ENCODE measurements around the gene ATP1B2. TPM values are rescaled to one million over a fixed set of nuclear protein-coding genes. Genes with fewer than 3 reads are reported as not detected.

ATP1B2 gene
- total and polyA plus RNA-seq, 9 of the 15 experiments (the other 6 are each of a cell fraction or from before 2014, with no cell fraction given) = 0.23 to 6.0 (median 0.99) TPM

DNA sequence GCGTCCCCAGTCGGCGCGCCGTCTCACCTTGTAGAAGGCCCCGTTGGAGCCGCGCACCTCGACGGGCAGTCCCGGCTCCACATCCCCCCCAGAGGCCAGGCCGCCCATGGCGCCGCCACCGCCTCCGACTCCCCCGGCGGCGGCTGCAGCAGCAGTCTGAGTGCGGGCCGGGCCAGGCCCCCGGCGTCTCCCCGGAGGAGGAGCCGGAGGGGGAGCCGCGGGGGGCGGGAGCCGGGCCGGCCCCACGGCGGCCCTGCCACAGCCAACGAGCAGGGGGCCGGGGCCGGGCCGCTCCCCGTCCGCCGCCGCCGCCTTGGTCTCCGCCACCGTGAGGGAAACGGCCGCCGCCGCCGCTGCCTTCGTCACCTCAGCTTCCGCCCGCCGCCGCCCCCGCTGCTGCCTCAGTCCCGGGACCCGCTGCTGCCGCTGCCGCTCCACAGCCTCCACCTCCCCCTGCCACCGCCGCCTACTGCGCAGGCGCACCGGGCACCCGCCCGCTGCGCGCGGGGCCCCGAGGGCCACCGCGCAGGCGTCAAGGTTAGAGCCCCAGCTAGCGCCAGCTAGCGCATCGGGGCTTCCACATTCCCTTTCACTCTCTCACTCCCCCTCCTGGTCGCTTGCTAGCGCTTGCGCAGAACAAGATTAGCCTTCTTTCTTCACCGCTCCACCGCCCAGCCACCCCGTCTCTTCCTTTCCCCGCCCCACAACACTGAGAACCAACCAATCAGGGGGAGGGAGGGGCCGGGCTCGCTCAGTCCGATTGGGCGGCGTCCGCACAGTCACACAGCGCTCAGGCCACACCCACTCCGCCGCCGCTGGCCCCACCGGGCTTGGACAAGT lies 36.1 kb upstream of the ATP1B2 start, which contains the start of gene FXR2 (continued):
- no peak for TF ChIP-seq RBM39 (optimal IDR thresholded peaks at IDR 0.05; ENCODE audit: low read depth, low read length)
- TF ChIP-seq ETV1 (tag; conservative IDR thresholded peaks at IDR 0.05; ENCODE audit: low read depth) = no peak
- TF ChIP-seq PHF21A (IDR thresholded peaks at IDR 0.05; ENCODE audit: borderline replicate concordance, low read depth) = no peak
- peak; percentile 52 for TF ChIP-seq KDM5B (IDR thresholded peaks at IDR 0.05; ENCODE audit: insufficient replicate concordance, low read depth, low read length)
- peak; percentile 36 for TF ChIP-seq CXXC5 (CRISPR knock-in tag; IDR thresholded peaks at IDR 0.05)
- TF ChIP-seq ZNF785 (CRISPR knock-in tag; IDR thresholded peaks at IDR 0.05) = no peak
- no peak for TF ChIP-seq TAF9B (IDR thresholded peaks at IDR 0.05; ENCODE audit: partially characterized antibody)
- TF ChIP-seq TBP (optimal IDR thresholded peaks at IDR 0.05; ENCODE audit: low read depth, low read length) = no peak
- TF ChIP-seq KAT2B (IDR thresholded peaks at IDR 0.05; ENCODE audit: low read depth, low read length) = no peak
- TF ChIP-seq JUND (IDR thresholded peaks at IDR 0.05; ENCODE audit: borderline replicate concordance, low read depth, low read length) = 0 out of 2 replicates have a peak, but pooled peaks have one; percentile 28
- no peak for TF ChIP-seq JUND (tag; IDR thresholded peaks at IDR 0.05; ENCODE audit: borderline replicate concordance, low read depth, low read length)
- no peak for TF ChIP-seq MAFG (tag; conservative IDR thresholded peaks at IDR 0.05)
- no peak for TF ChIP-seq KLF13 (tag; IDR thresholded peaks at IDR 0.05; ENCODE audit: borderline replicate concordance, low read depth)
- TF ChIP-seq ZNF76 (CRISPR knock-in tag; IDR thresholded peaks at IDR 0.05; ENCODE audit: borderline replicate concordance) = no peak
- TF ChIP-seq CBFB (CRISPR knock-in tag; IDR thresholded peaks at IDR 0.05) = no peak
- peak; percentile 49 to 52; a peak in 2 of 4 replicates for TF ChIP-seq FOXK2 (conservative IDR thresholded peaks at IDR 0.05 in 1 of 2, IDR thresholded peaks at IDR 0.05 in 1 of 2; ENCODE audit: low read depth in 2 of 2)
- TF ChIP-seq ZNF79 (CRISPR knock-in tag; IDR thresholded peaks at IDR 0.05; ENCODE audit: low read depth) = no peak
- TF ChIP-seq, protein P1, sequence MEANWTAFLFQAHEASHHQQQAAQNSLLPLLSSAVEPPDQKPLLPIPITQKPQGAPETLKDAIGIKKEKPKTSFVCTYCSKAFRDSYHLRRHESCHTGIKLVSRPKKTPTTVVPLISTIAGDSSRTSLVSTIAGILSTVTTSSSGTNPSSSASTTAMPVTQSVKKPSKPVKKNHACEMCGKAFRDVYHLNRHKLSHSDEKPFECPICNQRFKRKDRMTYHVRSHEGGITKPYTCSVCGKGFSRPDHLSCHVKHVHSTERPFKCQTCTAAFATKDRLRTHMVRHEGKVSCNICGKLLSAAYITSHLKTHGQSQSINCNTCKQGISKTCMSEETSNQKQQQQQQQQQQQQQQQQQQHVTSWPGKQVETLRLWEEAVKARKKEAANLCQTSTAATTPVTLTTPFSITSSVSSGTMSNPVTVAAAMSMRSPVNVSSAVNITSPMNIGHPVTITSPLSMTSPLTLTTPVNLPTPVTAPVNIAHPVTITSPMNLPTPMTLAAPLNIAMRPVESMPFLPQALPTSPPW (CRISPR knock-in tag; IDR thresholded peaks at IDR 0.05) = peak; percentile 85
- no peak for TF ChIP-seq STAT5A (IDR thresholded peaks at IDR 0.05; ENCODE audit: borderline replicate concordance, low read length)
- TF ChIP-seq CREB1 (IDR thresholded peaks at IDR 0.05) = 0 out of 2 replicates have a peak, but pooled peaks have one; percentile 23
- peak; percentile 68; the same call in 1 of the 2 replicates for TF ChIP-seq CREB1 (CRISPR knock-in tag; IDR thresholded peaks at IDR 0.05)
- TF ChIP-seq ZNF217 (CRISPR knock-in tag; IDR thresholded peaks at IDR 0.05) = no peak
- no peak for TF ChIP-seq FOXK1 (CRISPR knock-in tag; IDR thresholded peaks at IDR 0.05; ENCODE audit: borderline replicate concordance)
- no peak for TF ChIP-seq MYNN (IDR thresholded peaks at IDR 0.05)
- no peak for TF ChIP-seq MYNN (CRISPR knock-in tag; IDR thresholded peaks at IDR 0.05)
- TF ChIP-seq, protein P2, sequence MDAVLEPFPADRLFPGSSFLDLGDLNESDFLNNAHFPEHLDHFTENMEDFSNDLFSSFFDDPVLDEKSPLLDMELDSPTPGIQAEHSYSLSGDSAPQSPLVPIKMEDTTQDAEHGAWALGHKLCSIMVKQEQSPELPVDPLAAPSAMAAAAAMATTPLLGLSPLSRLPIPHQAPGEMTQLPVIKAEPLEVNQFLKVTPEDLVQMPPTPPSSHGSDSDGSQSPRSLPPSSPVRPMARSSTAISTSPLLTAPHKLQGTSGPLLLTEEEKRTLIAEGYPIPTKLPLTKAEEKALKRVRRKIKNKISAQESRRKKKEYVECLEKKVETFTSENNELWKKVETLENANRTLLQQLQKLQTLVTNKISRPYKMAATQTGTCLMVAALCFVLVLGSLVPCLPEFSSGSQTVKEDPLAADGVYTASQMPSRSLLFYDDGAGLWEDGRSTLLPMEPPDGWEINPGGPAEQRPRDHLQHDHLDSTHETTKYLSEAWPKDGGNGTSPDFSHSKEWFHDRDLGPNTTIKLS (IDR thresholded peaks at IDR 0.05; ENCODE audit: borderline replicate concordance, low read depth) = no peak
